Measurements from ENCODE around the gene PLCH1.

- TF ChIP-seq, protein P1, sequence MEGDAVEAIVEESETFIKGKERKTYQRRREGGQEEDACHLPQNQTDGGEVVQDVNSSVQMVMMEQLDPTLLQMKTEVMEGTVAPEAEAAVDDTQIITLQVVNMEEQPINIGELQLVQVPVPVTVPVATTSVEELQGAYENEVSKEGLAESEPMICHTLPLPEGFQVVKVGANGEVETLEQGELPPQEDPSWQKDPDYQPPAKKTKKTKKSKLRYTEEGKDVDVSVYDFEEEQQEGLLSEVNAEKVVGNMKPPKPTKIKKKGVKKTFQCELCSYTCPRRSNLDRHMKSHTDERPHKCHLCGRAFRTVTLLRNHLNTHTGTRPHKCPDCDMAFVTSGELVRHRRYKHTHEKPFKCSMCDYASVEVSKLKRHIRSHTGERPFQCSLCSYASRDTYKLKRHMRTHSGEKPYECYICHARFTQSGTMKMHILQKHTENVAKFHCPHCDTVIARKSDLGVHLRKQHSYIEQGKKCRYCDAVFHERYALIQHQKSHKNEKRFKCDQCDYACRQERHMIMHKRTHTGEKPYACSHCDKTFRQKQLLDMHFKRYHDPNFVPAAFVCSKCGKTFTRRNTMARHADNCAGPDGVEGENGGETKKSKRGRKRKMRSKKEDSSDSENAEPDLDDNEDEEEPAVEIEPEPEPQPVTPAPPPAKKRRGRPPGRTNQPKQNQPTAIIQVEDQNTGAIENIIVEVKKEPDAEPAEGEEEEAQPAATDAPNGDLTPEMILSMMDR (conservative IDR thresholded peaks at IDR 0.05; ENCODE audit: low read depth, low read length): no peak
- no peak for TF ChIP-seq EZH2 (IDR thresholded peaks at IDR 0.05; ENCODE audit: low read length, unreplicated experiment)
- no peak for TF ChIP-seq EZH2phosphoT487 (IDR thresholded peaks at IDR 0.05; ENCODE audit: borderline replicate concordance, low read length)
These were observed 353.3 kb downstream of the PLCH1 start for GRCh38 chr3:155391551-155391958.
